HepG2 (cell line): ENCODE results near the gene ANKRD27.

Experiments used
- CTCF ChIP-seq: sonication (generic); formaldehyde crosslinking; IDR thresholded peaks from 2 replicates; pipeline ENCODE4 v1.5.0; 2020; ENCODE audit warnings: mild to moderate bottlenecking, missing genetic modification reagents, moderate library complexity
- MAFG ChIP-seq: sonication (generic); formaldehyde crosslinking; IDR thresholded peaks from 2 replicates; pipeline ENCODE4 v1.5.1; 2020; ENCODE audit warnings: mild to moderate bottlenecking, missing genetic modification reagents

GRCh38 chr19:32598022-32598421, 77.0 kb downstream of the ANKRD27 start:
- no peak for TF ChIP-seq MAFG (CRISPR knock-in tag)
- no peak for TF ChIP-seq CTCF
